Neural cell (in vitro differentiated cells): Measurements from ENCODE around the gene A2ML1.

ENCODE experiments used
- EP300 ChIP-seq: fragments of 450-650 bp; conservative IDR thresholded peaks from 2 replicates; pipeline ENCODE4 v1.6.1; 2014; ENCODE audit warnings: antibody characterized with exemption, mild to moderate bottlenecking, moderate library complexity; ENCODE audit not compliant: poor library complexity, severe bottlenecking
- EZH2 ChIP-seq: fragments of 200-600, 300-800 bp; shearing (Covaris generic), sonication (generic); IDR thresholded peaks from 2 replicates; pipeline ENCODE4 v1.6.1; 2014; ENCODE audit warnings: antibody characterized with exemption, low read length, borderline replicate concordance, mild to moderate bottlenecking; ENCODE audit not compliant: insufficient read depth, poor library complexity, severe bottlenecking
- MXI1 ChIP-seq: fragments of 450-650 bp; conservative IDR thresholded peaks from 2 replicates; pipeline ENCODE4 v1.6.1; 2014; ENCODE audit warnings: antibody characterized with exemption, mild to moderate bottlenecking; ENCODE audit not compliant: poor library complexity, severe bottlenecking
- RAD21 ChIP-seq: fragments of 450-650 bp; conservative IDR thresholded peaks from 2 replicates; pipeline ENCODE4 v1.6.1; 2014; ENCODE audit warnings: antibody characterized with exemption, mild to moderate bottlenecking, moderate library complexity
- SMC3 ChIP-seq: fragments of 450-650 bp; conservative IDR thresholded peaks from 2 replicates; pipeline ENCODE4 v1.6.1; 2014; ENCODE audit warnings: antibody characterized with exemption, mild to moderate bottlenecking, moderate library complexity; ENCODE audit not compliant: poor library complexity
- TAF1 ChIP-seq: IDR thresholded peaks from 2 replicates; pipeline ENCODE4 v1.6.1; 2012; ENCODE audit warnings: low read depth
- TF ChIP-seq, protein P1 (sequence below): fragments of 450-650 bp; IDR thresholded peaks from 2 replicates; pipeline ENCODE4 v1.5.1; 2014; ENCODE audit warnings: antibody characterized with exemption, mild to moderate bottlenecking, moderate library complexity; ENCODE audit not compliant: poor library complexity, severe bottlenecking
- TF ChIP-seq, protein P2 (sequence below): IDR thresholded peaks from 2 replicates; pipeline ENCODE4 v1.6.1; 2012; ENCODE audit warnings: borderline replicate concordance

GRCh38 chr12:8855891-8856290 lies 33.5 kb downstream of the A2ML1 start:
- no peak for TF ChIP-seq EP300
- TF ChIP-seq, protein P1, sequence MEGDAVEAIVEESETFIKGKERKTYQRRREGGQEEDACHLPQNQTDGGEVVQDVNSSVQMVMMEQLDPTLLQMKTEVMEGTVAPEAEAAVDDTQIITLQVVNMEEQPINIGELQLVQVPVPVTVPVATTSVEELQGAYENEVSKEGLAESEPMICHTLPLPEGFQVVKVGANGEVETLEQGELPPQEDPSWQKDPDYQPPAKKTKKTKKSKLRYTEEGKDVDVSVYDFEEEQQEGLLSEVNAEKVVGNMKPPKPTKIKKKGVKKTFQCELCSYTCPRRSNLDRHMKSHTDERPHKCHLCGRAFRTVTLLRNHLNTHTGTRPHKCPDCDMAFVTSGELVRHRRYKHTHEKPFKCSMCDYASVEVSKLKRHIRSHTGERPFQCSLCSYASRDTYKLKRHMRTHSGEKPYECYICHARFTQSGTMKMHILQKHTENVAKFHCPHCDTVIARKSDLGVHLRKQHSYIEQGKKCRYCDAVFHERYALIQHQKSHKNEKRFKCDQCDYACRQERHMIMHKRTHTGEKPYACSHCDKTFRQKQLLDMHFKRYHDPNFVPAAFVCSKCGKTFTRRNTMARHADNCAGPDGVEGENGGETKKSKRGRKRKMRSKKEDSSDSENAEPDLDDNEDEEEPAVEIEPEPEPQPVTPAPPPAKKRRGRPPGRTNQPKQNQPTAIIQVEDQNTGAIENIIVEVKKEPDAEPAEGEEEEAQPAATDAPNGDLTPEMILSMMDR, result no peak
- no peak for TF ChIP-seq EZH2
- TF ChIP-seq TAF1, result no peak
- TF ChIP-seq, protein P2, sequence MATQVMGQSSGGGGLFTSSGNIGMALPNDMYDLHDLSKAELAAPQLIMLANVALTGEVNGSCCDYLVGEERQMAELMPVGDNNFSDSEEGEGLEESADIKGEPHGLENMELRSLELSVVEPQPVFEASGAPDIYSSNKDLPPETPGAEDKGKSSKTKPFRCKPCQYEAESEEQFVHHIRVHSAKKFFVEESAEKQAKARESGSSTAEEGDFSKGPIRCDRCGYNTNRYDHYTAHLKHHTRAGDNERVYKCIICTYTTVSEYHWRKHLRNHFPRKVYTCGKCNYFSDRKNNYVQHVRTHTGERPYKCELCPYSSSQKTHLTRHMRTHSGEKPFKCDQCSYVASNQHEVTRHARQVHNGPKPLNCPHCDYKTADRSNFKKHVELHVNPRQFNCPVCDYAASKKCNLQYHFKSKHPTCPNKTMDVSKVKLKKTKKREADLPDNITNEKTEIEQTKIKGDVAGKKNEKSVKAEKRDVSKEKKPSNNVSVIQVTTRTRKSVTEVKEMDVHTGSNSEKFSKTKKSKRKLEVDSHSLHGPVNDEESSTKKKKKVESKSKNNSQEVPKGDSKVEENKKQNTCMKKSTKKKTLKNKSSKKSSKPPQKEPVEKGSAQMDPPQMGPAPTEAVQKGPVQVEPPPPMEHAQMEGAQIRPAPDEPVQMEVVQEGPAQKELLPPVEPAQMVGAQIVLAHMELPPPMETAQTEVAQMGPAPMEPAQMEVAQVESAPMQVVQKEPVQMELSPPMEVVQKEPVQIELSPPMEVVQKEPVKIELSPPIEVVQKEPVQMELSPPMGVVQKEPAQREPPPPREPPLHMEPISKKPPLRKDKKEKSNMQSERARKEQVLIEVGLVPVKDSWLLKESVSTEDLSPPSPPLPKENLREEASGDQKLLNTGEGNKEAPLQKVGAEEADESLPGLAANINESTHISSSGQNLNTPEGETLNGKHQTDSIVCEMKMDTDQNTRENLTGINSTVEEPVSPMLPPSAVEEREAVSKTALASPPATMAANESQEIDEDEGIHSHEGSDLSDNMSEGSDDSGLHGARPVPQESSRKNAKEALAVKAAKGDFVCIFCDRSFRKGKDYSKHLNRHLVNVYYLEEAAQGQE, result no peak
- no peak for TF ChIP-seq SMC3
- no peak for TF ChIP-seq RAD21
- TF ChIP-seq MXI1, result no peak
